Stimulated activated naive CD4-positive, alpha-beta T cell (primary cell): ENCODE measurements around the gene RABGAP1L.
"Not testable (repeated sequence)": the region's sequence is repeated elsewhere in the genome, so short reads cannot be mapped to it uniquely, and the experiment has no call there.

Source experiments
- DNase-seq, 6 experiments: peaks; one replicate each; lab custom pipeline; 2025; lab: John Stamatoyannopoulos, UW

The RABGAP1L gene

DNA sequence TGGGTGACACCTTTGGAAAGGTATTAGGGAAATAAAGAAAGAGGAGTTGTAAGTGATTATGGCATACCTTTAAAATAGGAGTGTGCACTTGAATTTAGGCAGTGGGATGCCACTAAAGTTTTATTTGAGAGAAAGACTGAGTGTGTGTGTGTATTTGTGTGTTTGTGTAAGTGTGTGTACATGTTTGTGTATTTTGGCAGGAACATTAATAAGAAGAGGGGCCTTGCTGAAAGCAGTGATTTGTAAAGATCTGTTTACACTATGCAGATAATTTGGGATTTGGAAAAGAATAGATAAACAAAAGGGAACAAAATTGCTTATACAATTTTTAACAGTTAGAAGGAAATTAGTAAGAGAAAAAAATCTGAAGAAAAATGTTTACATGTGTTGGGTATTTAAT, 409.2 kb downstream of the RABGAP1L start:
- no peak for DNase-seq

DNA sequence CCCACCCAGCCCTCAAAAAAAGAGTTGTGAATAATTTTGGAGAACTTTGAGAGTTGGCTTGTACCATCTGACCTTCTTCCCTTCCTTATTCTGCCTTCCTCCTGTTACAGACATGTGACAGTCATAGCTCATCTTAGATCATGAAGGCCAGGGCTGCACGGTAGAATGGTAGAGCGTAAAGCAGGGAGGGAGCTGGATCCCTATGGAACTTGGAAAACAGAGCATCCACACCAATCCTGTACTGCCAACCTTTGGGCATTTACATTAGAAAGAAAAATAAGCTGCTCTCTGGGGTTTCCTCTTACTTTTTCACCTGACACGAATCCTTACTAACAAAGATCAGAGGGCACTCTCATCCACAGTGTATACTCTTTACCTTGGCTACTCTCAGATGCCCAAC, 409.9 kb downstream of the RABGAP1L start:
- DNase-seq: no peak

DNA sequence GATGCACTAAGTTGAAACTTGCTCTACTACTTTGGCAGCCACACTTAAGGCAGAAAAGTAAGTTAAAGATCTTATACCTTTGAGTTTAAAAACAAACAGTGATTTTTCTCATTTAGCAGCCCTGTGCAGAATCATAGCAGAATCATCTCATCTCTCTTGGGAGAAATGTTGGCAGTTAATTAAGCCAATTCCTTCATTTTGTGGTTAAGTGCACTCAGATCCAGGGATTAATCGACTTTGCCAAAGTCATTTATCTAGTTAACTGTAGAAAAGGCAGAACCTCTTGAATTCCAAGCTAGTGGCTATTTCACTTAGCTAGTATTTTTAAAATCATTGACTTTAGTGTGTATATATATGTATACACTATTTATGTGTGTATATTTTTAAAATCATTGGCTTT, 413.5 kb downstream of the RABGAP1L start:
- no peak for DNase-seq

DNA sequence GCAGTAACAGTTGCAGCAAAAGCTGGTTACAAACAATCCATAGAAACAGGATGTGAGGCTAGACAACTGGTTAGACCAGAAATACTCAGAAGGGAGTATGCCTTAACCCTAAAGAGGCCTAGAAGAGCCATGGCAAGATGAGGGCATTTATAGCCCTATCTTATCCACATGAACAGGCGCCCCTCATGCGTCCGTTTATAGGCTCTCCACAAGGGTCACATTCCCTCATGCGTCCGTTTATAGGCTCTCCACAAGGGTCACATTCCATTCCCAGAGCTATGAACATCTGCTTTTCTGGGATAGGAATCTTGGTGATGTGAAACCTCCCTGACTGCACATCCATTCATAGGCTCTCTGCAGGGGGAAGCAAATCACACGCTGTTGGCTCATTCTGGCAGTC, 416.8 kb downstream of the RABGAP1L start:
- not testable (repeated sequence) for DNase-seq

DNA sequence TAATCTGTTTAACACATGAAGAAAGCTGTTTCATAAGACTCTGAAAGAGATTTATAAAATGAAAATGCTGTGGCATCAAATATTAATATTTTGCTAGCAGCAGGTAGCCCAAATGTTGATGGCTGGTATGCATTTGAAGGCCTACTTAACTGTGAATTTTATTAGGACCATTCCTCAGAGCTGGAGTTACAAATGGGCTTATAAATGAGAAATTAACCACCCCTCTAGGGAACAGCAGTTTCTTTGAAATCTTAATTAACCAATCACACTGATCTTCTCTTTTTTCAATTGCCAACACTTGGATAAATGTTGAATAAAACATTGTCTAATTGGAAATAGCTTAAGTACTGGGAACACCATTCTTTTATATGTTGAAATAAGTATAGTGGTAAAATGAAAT, 418.4 kb downstream of the RABGAP1L start:
- DNase-seq: no peak

DNA sequence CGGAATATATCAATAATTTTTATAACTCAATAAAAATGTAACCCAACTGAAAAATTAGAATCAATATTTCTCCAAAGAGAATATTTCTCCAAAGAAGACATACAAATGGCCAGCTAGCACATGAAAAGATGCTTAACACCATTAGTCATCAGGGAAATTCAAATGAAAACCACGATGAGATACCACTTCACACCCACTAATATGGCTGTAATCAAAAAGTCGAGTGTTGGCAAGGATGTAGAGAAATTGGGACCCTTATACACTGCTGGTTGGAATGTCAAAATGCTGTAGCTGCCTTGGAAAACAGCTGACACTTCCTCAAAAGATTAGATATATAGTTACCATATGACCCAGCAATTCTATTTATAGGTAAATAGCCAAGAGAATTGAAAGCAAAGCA, 421.5 kb downstream of the RABGAP1L start:
- DNase-seq: no peak

DNA sequence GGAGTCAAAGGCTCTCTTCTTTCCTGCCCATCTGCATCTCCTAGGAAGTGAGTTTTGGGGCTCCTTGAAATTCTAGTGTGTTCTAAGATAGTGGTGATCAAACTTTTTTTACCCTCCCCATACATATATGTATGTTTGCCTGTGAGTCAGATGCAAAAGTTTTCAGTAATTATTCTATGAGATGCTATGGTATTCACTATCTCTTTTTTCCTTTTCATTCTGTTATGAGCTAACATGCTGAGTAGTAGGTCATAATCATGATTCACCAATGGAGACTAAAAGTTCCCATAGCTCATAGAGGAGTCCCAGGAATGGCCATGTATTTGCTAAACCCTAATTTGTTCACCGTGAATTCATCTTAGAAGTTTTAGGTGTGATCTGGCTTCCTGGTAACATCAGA, 424.0 kb downstream of the RABGAP1L start:
- no peak for DNase-seq

DNA sequence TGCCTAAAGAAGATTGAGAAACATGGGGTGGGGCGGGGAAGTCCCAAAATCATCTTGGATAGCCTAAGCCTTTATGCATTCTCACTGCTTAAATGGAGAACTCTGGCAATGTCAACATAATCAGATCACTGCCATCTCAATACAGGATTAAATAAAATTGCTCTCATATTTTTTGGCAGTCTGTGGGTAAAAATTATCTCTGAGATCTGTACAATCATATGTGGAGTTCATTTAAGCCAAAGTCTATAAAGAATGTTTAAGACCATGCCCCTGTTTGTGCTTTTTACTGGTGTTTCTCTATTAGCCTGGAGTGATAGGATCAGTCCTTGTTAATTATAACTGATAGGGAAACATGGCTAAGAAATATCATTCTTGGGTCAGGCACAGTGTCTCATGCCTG, 424.8 kb downstream of the RABGAP1L start:
- DNase-seq: no peak

DNA sequence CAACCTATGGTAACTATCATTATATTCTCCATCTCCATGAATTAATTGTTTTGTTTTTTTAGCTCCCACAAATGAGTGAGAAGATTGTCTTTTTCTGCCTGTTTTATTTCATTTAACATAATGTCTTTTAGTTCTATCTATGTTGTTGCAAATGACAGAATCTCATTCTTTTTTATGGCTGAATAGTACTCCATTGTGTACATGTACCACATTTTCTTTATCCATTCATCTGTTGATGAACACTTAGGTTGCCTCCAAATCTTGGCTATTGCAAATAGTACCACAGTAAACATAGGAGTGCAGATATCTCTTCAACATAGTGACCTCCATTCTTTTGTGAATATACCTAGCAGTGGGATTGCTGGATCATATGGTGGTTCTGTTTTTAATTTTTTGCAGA, 429.3 kb downstream of the RABGAP1L start:
- not testable (repeated sequence) for DNase-seq

DNA sequence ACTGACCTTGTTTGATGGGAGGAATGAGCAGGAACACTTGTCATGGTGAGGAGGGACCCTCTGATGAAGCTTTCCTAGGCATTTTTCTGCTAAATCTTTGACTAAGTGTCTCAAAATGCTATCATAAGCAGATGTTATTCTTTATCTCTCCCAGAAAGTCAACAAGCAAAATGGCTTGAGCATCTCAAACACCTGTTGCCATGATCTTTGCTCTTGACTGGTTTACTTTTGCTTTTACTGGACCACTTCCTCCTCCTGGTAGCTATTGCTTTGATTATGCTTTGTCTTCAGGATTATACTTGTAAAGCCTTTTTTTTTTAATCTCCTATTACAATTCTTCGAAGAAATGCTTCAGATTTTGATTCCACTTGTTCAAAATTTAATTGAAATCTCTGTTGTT, 445.9 kb downstream of the RABGAP1L start:
- no peak for DNase-seq

DNA sequence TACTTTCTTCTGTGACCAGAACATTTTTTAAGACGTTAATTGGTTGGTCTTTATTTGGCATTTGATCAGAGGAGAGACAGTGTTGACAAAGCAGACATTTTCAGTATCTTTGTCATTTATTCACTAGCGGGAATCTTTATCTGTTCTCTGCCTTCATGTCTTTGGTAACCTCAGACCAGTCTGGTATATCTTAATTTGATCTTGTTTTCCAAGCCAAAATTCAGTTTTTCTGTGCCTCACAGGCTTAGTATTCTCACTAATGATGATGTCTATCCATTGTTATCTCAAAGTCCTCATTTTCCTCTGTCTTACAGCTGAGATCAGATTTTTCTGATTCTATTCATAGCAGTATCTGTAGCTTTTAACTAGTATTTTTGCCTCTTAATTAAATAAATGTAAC, 447.2 kb downstream of the RABGAP1L start:
- no peak for DNase-seq

DNA sequence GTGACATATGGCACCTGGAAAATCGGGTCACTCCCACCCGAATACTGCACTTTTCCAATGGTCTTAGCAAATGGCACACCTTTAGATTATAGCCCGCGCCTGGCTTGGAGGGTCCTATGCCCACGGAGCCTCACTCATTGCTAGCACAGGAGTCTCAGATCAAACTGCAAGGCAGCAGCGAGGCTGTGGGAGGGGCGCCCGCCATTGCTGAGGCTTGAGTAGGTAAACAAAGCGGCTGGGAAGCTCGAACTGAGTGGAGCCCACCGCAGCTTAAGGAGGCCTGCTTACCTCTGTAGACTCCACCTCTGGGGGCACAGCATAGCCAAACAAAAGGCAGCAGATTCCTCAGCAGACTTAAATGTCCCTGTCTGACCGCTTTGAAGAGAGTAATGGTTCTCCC, 458.6 kb downstream of the RABGAP1L start:
- DNase-seq: not testable (repeated sequence)

DNA sequence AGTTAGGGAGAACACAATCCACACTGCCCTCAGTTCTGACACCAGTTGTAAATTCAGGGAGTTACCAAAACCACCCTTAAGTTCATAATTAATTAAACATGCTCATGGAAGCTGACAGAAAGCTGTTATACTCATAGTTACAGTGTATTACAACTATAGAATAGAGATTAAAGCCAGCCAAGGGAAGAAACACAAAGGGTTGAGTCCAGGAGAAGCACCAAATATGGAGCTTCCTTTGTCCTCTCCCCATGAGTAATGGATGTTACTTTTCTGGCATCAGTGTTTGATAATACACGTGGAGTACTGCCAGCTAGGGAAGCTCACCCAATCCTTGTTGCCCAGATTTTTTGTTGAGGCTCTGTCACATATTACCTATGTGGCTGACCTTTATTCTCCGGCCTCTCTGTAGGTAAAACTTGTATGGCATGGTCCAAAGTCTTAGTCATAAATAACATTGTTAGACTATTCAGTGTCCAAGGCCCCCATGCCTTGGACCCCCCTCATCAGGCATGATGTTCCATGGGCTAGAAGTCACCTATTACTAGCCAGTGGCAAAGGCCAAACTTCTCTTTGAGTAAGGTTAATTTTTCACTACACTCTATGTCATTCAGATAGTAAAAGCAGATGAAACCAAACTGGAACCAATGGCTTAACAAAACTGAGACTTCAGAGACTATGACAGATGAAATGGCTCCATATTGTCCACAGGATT, 464.2 kb downstream of the RABGAP1L start:
- no peak for DNase-seq

DNA sequence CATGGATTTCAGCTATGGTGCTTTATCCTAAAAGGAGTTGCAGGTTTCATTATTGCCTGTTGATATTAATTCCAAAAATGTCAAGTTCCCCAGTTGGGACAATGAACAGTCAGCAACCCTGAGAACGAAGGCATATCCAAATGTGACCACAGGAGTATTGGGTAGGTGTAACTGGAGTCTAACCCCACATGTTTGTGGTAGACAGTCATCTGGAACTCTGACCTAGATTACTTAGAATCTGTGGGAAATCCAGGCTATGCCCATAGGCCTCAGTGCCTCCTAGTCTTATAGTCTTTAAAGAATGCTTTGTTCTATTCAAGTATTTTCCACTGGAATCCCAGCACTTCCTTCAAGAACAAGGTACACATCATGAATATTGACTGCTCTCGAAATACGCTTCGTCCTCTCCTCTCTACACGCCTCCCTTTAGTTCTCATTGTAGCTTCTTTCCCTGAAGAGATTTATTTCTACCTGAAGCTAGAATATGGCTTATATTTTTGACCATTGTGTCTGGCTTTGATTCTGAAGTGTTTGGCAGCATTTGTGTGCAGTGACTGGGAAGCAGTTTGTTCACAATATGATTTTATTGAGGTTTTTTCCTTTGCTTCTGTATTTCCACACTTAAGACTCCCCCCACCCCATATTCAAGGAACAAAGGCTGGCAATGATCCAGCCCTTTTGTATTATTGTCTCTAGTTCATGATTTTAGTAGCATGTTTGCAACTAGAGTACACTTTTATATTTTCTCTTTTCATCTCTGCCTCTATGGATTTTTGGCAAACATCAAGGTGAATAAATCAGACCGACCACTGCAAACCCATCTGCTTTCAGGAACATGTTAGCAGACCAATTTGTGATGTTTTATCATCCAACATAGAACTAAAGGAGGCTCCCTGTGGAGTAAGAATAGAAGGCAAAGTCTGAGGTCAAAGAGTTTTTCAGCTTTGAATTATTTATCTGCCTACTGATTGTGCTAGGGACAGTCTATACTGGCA, 467.0 kb downstream of the RABGAP1L start:
- no peak for DNase-seq

DNA sequence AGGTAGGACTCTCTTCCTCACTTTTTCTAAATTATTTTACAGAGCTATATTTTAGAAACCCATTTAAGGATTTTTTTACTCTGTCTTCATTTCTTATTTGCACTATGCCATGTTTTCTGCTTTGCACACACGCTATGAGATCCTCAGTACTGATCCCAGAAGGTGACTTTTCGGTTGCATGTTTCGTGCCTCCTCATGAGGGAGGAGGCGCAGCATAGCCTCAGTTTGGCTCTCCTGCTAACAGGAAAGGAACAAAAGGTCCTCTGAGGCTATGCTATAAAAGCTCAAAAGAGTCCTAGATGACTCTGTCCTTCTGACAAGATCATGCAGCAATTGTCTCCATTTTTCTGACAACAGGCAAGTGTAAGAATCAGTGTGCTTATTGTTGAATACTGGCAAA, 478.2 kb downstream of the RABGAP1L start:
- DNase-seq: no peak

DNA sequence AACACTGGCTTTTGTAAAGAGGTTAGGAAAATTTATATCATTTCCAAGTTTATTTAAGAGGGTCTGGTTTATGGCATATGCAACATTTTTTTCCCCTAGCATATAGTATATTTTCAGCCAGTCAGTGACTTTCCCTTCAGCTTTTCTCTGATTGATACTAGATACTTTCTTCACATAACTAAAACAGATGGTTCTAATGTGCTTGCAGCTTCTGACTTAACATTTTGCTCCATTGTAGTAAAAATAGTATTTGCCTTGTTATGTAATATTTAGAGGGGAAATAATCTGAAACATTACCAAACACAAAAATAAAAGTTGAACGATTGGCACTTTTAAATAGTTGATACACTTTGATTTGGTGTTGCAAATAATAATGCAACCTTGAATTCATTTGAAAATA, 480.1 kb downstream of the RABGAP1L start:
- no peak for DNase-seq

DNA sequence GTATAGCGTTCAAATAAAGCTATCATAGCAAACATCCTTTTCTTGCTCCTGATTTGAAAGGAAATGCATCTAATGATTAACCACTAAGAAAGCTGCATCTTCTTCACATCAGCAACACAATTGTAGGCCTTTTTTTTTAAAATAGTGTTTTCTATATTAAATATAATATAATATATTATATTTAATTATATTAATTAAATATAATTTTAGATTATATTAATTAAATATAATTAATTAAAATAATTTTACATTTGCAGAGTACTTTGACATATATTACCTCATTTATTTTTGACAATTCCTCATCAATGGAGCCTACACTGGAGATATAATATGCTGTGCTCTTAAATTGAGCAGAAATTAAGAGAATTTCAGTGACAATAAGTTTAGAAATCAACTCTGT, 481.5 kb downstream of the RABGAP1L start:
- no peak for DNase-seq

DNA sequence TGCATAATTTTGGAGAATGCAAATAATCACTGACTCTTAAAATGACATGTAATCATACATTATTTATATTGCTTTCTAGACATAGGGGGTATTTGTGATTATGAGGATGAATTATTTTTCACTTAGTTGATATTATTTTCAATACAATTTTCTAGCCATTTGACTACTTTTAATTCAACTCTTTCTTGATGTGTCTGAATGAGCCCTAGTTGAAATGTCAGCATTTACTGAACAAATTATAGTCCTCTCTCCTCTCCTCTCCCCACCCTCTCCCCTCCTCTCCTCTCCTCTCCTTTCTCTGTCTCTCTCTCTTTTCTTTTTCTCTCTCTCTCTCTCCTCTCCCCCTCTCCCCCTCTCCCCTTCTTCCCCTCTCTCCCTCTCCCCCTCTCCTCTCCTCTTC, 483.1 kb downstream of the RABGAP1L start:
- DNase-seq: no peak

DNA sequence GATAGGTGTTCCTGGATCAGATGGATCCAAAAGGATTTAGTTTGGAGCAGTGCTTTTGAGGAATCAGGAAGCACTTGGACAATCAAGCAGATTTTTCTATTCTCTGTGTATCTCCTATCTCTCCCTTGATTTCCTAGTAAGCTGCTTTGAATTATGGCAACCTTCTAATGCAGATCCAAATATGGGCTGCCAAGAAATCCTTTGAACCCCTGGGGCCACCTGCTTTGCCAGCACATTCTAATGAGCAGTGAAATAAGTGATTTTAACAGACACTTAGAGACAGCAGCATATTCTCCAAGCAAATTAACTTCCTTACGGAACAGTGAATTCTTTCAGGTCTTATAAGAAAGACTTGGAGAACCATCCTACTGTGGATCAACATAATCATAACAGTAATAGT, 483.9 kb downstream of the RABGAP1L start:
- no peak for DNase-seq

DNA sequence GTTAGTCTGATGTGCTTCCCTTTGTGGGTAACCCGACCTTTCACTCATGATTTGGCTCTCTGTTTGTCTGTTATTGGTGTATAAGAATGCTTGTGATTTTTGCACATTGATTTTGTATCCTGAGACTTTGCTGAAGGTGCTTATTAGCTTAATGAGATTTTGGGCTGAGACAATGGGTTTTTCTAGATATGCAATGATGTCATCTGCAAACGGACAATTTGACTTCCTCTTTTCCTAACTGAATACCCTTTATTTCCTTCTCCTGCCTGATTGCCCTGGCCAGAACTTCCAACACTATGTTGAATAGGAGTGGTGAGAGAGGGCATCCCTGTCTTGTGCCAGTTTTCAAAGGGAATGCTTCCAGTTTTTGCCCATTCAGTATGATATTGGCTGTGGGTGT, 490.3 kb downstream of the RABGAP1L start:
- DNase-seq: not testable (repeated sequence)

DNA sequence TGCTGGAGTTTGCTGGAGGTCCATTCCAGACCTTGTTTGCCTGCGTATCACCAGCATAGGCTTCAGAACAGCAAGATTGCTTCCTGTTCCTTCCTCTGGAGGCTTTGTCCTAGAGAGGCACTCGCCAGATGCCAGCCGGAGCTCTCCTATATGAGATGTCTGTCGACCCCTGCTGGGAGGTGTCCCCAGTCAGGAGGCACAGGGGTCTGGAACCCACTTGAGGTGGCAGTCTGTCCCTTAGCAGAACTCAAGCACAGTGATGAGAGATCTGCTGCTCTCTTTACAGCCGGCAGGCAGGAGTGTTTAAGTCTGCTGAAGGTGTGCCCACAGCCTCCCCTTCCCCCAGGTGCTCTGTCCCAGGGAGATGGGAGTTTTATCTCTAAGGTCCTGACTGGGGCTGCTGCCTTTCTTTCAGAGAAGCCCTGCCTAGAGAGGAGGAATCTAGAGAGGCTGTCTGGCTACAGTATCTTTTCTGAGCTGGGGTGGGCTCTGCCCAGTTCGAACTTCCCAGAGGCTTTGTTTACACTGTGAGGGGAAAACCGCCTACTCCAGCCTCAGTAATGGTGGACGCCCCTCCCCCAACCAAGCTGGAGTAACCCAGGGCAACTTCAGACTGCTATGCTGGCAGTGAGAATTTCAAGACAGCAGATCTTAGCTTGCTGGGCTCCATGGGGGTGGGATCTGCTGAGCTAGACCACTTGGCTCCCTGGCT, 493.4 kb downstream of the RABGAP1L start:
- no peak for DNase-seq

DNA sequence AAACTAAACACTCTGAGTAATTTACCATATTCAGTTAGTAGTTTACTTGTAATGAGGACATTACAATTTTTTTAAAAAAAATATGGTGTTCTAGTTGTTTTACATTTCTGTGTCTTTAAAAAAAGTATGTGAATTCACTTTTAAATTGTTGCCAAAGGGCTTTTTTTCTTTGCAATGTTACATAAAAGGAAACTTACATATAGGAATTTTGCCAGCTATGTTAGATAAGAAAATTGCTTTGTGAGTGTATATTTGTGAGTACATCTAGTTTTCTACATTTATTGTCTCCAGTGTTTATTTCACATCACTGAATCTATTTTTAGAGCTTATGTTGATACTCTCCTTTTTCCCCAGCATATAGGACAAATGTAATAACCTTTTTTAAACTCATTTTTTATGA, 495.2 kb downstream of the RABGAP1L start:
- no peak for DNase-seq
